Measurements from ENCODE around the gene NTM. TPM values are rescaled to one million over a fixed set of nuclear protein-coding genes. Genes with fewer than 3 reads are reported as not detected.

Gene NTM
- total RNA-seq, 2 donors from 2014 or later, result 1.7 to 3.6 TPM

- no peak overlapping the region for H3K9ac ChIP-seq (ENCODE audit: extremely low read depth, low read length, poor library complexity, severe bottlenecking)
- 89 to 96% methylated on average over 3 to 5 of the region's 5 CpGs for WGBS, 2 experiments (ENCODE audit: insufficient coverage in 1 of 2, insufficient read length in 1 of 2)
- no peak for TF ChIP-seq CTCF (conservative IDR thresholded peaks at IDR 0.05)
- peaks cover 49% of the 10 kb centered on the region for H3K27me3 ChIP-seq (ENCODE audit: control insufficient read depth, insufficient read depth, low read length, poor library complexity, severe bottlenecking)
- H3K27ac ChIP-seq (ENCODE audit: low read depth, low read length), result no peak overlapping the region
- no peak overlapping the region for H3K4me3 Mint-ChIP-seq
- no peak overlapping the region for H3K27ac Mint-ChIP-seq
- no peak overlapping the region for H3K4me3 ChIP-seq (ENCODE audit: low read length)
- H3K4me1 ChIP-seq (ENCODE audit: control insufficient read depth, insufficient read depth, low read length), result no peaks in the 10 kb centered on the region
- H3K9me3 Mint-ChIP-seq, result no peaks in the 10 kb centered on the region
- H3K9me3 ChIP-seq (ENCODE audit: control insufficient read depth, low read length), result no peaks in the 10 kb centered on the region
- H3K36me3 ChIP-seq (ENCODE audit: control insufficient read depth, insufficient read depth, low read length), result no peaks in the 10 kb centered on the region
- H3K4me1 Mint-ChIP-seq, result peaks cover 8% of the 10 kb centered on the region
- H3K36me3 Mint-ChIP-seq (ENCODE audit: low read depth), result no peaks in the 10 kb centered on the region
- DNase-seq, result no peak
- H3K27me3 Mint-ChIP-seq (ENCODE audit: insufficient read depth), result peaks cover 50% of the 10 kb centered on the region
Observed at GRCh38 chr11:131907371-131907770, 537.0 kb downstream of the NTM start.

- Mint-ChIP-seq H3K4me3 (no peak overlapping the region), H3K27ac (no peak overlapping the region), H3K9me3 (no peaks in the 10 kb centered on the region), H3K27me3 (ENCODE audit: insufficient read depth) (peaks cover 58% of the 10 kb centered on the region), H3K4me1 (peaks cover 7% of the 10 kb centered on the region), H3K36me3 (ENCODE audit: low read depth) (no peaks in the 10 kb centered on the region)
- Histone ChIP-seq H3K36me3 (ENCODE audit: control insufficient read depth, insufficient read depth, low read length) (no peaks in the 10 kb centered on the region), H3K27me3 (ENCODE audit: control insufficient read depth, insufficient read depth, low read length, poor library complexity, severe bottlenecking) (peaks cover 54% of the 10 kb centered on the region), H3K4me1 (ENCODE audit: control insufficient read depth, insufficient read depth, low read length) (no peaks in the 10 kb centered on the region), H3K4me3 (ENCODE audit: low read length) (no peak overlapping the region), H3K27ac (ENCODE audit: low read depth, low read length) (no peak overlapping the region), H3K9me3 (ENCODE audit: control insufficient read depth, low read length) (no peaks in the 10 kb centered on the region), H3K9ac (ENCODE audit: extremely low read depth, low read length, poor library complexity, severe bottlenecking) (no peak overlapping the region)
- WGBS, 2 experiments (ENCODE audit: insufficient coverage in 1 of 2, insufficient read length in 1 of 2), result 48% methylated on average over 2 of the region's 2 CpGs; no CpG with 5 or more reads in 1 of the 2 experiments
- no peak for TF ChIP-seq CTCF (conservative IDR thresholded peaks at IDR 0.05)
- no peak for DNase-seq
Observed at GRCh38 chr11:131908316-131908715, 537.9 kb downstream of the NTM start.

GRCh38 chr11:131909426-131910177 lies 539.2 kb downstream of the NTM start:
- H3K4me3 Mint-ChIP-seq, result peak overlapping the region; percentile 42
- Histone ChIP-seq H3K27me3 (ENCODE audit: control insufficient read depth, insufficient read depth, low read length, poor library complexity, severe bottlenecking) (peaks cover 54% of the 10 kb centered on the region), H3K9me3 (ENCODE audit: control insufficient read depth, low read length) (no peaks in the 10 kb centered on the region), H3K9ac (ENCODE audit: extremely low read depth, low read length, poor library complexity, severe bottlenecking) (no peak overlapping the region), H3K27ac (ENCODE audit: low read depth, low read length) (no peak overlapping the region), H3K36me3 (ENCODE audit: control insufficient read depth, insufficient read depth, low read length) (no peaks in the 10 kb centered on the region), H3K4me3 (ENCODE audit: low read length) (peak overlapping the region; percentile 44), H3K4me1 (ENCODE audit: control insufficient read depth, insufficient read depth, low read length) (no peaks in the 10 kb centered on the region)
- no peak for TF ChIP-seq CTCF (conservative IDR thresholded peaks at IDR 0.05)
- 75 to 80% methylated on average over 9 to 10 of the region's 10 CpGs for WGBS, 2 experiments (ENCODE audit: insufficient coverage in 1 of 2, insufficient read length in 1 of 2)
- H3K27me3 Mint-ChIP-seq (ENCODE audit: insufficient read depth), result peaks cover 58% of the 10 kb centered on the region
- DNase-seq, result peak; percentile 45
- no peaks in the 10 kb centered on the region for H3K36me3 Mint-ChIP-seq (ENCODE audit: low read depth)
- no peak overlapping the region for H3K27ac Mint-ChIP-seq
- no peaks in the 10 kb centered on the region for H3K9me3 Mint-ChIP-seq
- H3K4me1 Mint-ChIP-seq, result peaks cover 5% of the 10 kb centered on the region
